Breast epithelium (tissue), 3 donors: Measurements from ENCODE around the gene HAND2.

Source experiments
- CTCF ChIP-seq, 3 donors: fragments of 450-650 bp; IDR thresholded peaks; one replicate each; pipeline ENCODE4 v1.5.1; 2016 to 2017; ENCODE audit warnings: antibody characterized with exemption in 3 of 3, mild to moderate bottlenecking in 3 of 3, moderate library complexity in 3 of 3
- POLR2AphosphoS5 ChIP-seq, 3 donors: sonication (generic); formaldehyde crosslinking; IDR thresholded peaks; one replicate each; pipeline ENCODE4 v1.6.1; 2017; ENCODE audit warnings: antibody characterized with exemption in 3 of 3

GRCh38 chr4:173517781-173518424 is 12.1 kb downstream of the HAND2 start:
- no peak for TF ChIP-seq POLR2AphosphoS5 (IDR thresholded peaks at IDR 0.05)
- no peak for TF ChIP-seq CTCF (IDR thresholded peaks at IDR 0.05)
